ENCODE measurements around the gene SAMD14.

SAMD14 gene

DNA sequence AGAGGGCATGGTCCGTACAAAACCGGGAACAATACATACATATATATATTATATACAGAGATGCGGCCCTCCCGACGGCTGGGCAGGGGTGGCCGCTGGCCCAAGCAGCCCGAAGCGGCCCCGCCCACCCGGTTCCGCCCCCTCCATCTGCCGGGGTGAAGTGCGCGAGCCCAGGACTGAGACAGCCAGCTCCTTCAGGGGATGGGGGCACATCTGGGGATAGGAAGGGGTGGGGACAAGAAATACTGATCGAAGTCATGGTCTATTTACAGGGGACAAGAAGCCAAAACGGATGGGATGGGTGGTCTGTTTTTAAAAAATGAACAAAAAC, 3.8 kb upstream of the SAMD14 start:
- no peak for DNase-seq (ENCODE audit: low read depth in 2 of 2)

GRCh38 chr17:50133028-50133768, 3.2 kb upstream of the SAMD14 start:
- DNase-seq (ENCODE audit: low read depth in 2 of 2), result no peak

DNA sequence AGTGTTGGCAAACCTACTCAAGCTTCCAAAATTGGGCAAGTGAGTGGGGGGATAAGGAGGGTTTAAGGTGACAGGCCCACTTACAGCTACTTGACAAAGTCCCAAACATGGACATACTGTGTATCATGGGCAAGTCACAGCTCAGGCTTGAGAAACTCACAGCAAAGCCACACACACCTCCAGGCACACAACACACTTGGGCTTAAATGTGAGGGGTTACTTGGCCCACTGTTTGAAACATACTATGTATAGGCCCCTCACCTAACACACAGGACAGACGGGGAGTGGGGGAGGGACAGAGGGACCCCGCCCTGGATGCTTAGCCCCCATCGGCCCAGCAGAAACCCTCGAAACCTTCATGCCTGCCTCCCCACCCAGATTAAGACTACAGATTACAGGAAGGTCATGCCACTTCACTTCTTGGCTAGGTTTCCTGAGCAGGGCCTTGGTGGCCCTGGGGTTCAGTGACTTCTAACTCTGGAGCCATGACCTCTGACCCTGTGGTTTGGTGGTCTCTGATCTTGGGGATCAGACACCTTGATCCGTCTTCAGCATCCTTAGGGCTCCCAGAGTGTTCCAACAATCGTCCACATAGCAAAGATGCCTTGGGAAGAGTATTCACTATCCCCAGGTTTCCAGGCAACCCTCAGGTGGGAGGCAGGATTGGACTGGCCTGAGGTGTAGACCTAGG, 2.3 kb upstream of the SAMD14 start:
- no peak for DNase-seq (ENCODE audit: low read depth in 2 of 2)

DNA sequence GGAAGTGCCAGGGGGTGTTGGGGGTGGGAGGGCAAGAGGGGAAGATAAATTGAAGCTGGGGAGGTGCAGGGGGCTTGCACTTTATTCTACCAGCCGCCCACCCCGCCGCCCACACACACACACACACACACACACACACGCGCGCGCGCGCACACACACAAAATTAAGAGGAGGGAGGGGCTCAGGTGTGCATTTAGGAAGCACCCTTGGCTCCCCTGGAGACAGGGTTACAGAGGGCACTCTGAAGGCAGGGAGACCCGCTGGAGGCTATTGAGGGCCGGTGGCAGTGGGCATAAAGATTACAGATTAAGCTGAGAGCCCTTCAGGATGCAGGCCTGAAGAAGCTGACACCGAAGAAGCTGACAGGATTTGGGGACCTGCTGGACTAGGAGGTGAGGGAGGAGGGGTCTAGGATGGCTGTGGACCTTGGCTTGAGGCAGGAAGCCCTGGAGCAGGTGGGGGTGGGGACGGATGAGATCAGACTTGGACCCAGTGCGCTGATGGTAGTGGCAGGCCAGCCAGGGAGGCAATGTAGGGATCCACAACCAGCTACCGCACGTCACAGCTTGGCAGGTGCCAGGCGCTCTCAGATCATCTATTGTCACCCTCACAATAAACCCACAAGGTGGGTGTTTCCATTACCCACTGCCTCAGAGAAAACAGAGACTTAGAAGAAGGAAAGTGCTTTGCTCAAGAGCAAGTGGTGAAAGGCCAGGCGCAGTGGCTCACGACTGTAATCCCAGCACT, 772 bp upstream of the SAMD14 start:
- no peak for DNase-seq (ENCODE audit: low read depth in 2 of 2)

GRCh38 chr17:50129353-50129727, 620 bp downstream of the SAMD14 start:
- DNase-seq (ENCODE audit: low read depth in 2 of 2), result no peak

DNA sequence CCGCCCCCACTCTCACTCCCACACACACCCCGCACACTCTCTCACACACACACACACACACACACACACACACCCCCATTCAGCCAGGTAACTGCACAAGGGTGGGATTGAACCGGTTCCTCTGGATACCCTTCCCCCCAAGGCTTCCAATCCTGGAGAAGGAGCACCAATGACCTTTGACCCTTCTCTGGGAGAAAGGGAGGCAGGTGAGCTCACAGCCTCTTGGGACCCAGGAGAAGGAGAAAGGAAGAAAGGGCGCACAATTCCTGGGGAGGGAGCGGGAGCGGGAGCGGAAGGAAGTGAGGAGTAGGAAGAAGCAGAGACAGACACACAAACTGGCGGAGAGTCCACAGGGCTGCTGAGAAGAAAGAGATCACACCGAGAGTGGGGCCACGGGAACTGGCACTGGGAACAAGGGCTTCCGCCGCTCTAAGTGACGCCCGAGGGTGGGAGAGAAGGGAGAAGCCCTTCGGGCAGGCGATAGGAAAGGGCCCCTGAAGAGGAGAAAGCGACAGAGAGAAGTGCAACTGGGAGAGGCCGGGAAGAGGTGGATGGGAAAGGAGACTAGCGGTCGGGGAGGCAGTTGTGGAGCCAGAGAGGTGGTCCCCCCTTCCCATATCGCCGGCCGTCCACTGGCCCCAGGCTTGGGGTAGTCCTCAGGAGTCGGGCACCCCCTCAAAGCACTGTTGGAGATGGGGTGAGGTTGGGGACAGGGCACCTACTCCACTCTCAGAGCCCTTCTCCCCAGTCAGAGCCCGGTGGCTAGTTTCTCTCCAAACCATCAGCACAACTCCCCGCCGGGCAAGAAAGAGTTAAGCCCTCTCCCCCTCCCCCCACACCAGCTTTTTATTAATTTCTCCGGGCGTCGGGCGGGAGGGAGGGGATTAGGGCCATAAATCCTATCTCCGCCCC, 1.3 kb downstream of the SAMD14 start:
- DNase-seq (ENCODE audit: low read depth in 2 of 2), result no peak

DNA sequence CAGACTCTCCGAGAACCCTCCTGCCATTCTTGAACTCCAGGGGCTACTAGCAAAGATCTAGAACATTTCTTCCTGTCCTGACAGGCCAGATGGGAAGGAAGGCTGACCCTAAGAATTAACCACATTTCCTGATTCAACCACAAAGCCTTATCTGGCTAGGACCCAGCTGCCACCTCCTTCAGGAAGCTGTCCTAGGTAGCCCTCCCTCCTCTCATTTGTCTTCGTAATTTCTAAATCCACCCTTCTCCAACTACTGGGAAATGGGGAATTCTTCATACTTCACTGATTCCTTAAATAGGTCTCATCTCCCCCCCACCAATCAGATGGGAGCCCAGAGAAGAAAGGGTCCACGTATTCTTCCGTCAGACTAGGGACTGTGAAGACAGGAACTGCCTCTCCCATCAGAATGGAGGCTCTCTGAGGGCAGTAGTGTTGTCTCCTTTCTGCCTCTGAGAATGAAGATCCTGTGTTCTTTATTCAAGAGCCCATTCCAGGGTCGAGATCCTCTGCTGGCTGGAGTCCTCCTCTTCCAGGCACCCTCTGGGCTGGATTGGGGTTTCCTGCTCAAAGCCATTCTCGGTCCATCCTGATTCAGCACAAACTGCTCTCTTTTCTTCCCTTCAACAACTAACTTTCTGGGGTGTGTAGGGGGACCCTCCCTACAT, 2.1 kb downstream of the SAMD14 start:
- no peak for DNase-seq (ENCODE audit: low read depth in 2 of 2)

DNA sequence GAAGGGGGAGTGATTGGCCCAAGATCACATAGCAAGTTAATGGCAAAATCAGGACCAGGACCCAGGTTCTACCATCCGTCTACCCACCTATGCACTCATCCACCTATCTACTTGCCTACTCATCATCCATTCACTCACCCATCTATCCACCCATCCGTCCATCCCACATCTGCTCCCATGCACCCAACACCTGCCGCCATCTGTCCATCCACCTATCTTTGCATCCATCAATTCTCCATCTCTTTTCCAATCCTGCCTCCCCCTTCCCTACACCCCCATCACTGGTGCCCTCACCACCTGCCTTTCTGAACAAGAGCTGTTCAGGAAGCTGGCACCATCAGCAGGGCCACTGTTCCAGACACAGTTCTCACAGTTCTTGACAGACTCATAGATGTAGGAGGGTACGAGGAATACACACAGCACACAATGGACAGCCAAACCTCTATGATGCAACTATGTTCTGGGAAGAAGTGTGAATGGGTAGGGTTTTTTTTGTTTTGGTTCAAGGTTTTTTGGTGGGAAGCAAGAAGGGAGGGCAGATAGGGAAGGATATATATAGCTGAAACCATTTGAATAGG, 4.5 kb downstream of the SAMD14 start:
- DNase-seq (ENCODE audit: low read depth in 2 of 2), result no peak

GRCh38 chr17:50123649-50124349, 6.2 kb downstream of the SAMD14 start:
- no peak for DNase-seq (ENCODE audit: low read depth in 2 of 2)

DNA sequence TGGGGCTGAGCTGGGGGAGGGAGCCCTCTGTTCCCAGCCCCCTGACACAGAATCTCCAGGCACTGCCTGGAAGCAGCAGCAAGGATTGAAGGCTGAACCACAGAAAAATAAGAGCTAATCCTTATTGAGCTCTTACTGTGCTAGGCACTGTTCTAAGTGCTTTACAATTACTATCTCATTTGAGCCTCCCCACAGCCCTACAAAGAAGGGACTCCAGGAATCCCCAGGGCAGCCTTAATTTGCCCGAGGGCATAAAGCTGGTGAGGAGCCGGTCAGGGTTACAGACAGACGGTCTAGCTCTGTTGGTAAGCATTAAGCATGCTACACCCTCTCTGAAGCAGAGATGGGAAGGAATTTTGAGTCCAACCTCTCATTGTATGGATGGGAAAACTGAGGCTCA, 7.0 kb downstream of the SAMD14 start:
- no peak for DNase-seq (ENCODE audit: low read depth in 2 of 2)

- no peak for DNase-seq (ENCODE audit: low read depth in 2 of 2)
Observed at GRCh38 chr17:50120475-50121253, 9.3 kb downstream of the SAMD14 start.

DNA sequence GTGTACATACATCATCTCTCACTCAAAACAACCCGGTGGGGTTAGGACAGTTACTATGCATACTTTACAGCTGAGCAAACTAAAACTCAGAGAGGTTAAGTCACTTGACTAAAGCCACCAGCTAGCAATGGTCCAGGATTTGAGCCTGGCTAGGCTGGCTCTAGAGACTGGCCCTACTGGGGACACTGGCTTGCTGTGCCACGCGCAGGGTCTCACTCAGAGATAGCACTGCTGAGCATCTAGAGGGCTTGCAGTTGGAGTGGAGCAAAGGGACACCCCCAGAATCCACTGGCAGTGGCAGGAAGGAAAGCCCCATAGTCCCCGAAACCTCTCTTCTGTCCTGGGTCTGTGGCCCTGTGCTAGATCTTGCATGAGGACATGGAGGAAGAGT, 11.1 kb downstream of the SAMD14 start:
- no peak for DNase-seq (ENCODE audit: low read depth in 2 of 2)

GRCh38 chr17:50118076-50118827, 11.7 kb downstream of the SAMD14 start:
- no peak for DNase-seq (ENCODE audit: low read depth in 2 of 2)

GRCh38 chr17:50117202-50118051, 12.5 kb downstream of the SAMD14 start:
- DNase-seq (ENCODE audit: low read depth in 2 of 2), result peak; percentile 32 to 61

DNA sequence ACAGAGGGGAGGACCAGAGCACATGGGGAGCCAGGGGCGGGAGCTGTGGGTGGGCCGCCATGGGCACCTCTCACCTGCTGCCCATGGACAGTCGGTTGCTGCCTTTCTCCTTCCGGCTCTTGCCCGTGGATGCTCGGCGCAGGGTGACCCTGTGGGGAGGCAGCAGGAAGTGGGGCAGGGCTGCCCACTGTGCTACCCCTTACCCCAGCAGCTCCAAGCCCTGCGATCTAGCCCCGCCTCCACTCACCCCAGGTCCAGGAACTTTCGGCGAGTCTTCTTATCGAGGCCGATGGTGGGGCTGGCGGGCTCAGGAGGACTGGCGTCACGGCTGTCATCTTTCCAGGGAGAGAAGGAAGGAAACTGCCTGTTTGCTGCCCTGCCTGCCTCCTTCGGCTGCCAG, 14.2 kb downstream of the SAMD14 start:
- DNase-seq (ENCODE audit: low read depth in 2 of 2), result no peak

- DNase-seq (ENCODE audit: low read depth in 2 of 2), result peak in 1 of 2 donors; percentile 43
Observed at GRCh38 chr17:50114849-50115357, 15.1 kb downstream of the SAMD14 start.

- no peak for DNase-seq (ENCODE audit: low read depth in 2 of 2)
Observed at GRCh38 chr17:50114401-50114800, 15.6 kb downstream of the SAMD14 start.

Measured in stimulated activated CD4-positive, alpha-beta T cell treated with anti-CD3 and anti-CD28 coated beads, Interleukin-15, amount 100 ng/mL, for 48 hours (primary cell).